ENCODE measurements around the gene CDC42SE1.

Gene CDC42SE1

GRCh38 chr1:151037032-151037431 lies 22.4 kb downstream of the CDC42SE1 start:
- no CpG with 5 or more reads among the region's 6 CpGs for WGBS, 2 donors (ENCODE audit: extremely low coverage in 2 of 2, insufficient read length in 2 of 2, insufficient replicate concordance in 1 of 2)

GRCh38 chr1:151036356-151036755 lies 23.1 kb downstream of the CDC42SE1 start, which contains the start of gene BNIPL:
TSS of gene BNIPL (plus strand) at chr1:151036586. CDS start at chr1:151036726, 140 bp downstream.
- Histone ChIP-seq H3K18ac (ENCODE audit: low read length) (no peak within 1 kb of the TSS), H3K23ac (ENCODE audit: low read depth, low read length, poor library complexity) (no peak within 1 kb of the TSS), H3K14ac (ENCODE audit: low read length) (no peak within 1 kb of the TSS), H2BK15ac (ENCODE audit: low read length) (no peak within 1 kb of the TSS), H3K79me1 (ENCODE audit: low read depth, low read length) (no peaks in the 10 kb centered on the region), H2AFZ (ENCODE audit: low read length) (no peak within 1 kb of the TSS), H4K91ac (ENCODE audit: low read depth, low read length, poor library complexity) (no peak within 1 kb of the TSS), H3K4me2 (ENCODE audit: insufficient read depth, low read length, poor library complexity, severe bottlenecking) (no peak within 1 kb of the TSS), H2BK5ac (ENCODE audit: low read length) (no peak within 1 kb of the TSS), H3K27me3 (ENCODE audit: control insufficient read depth in 3 of 3, insufficient read depth in 3 of 3, low read depth in 1 of 3, low read length in 3 of 3) (no peaks in the 10 kb centered on the region), H2BK120ac (ENCODE audit: low read depth, low read length) (no peak within 1 kb of the TSS), H3K27ac (replicated peaks; ENCODE audit: low read length) (no peak within 1 kb of the TSS), H2BK12ac (ENCODE audit: low read length) (no peak within 1 kb of the TSS), H4K8ac (ENCODE audit: low read depth, low read length) (no peak within 1 kb of the TSS), H2AK5ac (ENCODE audit: low read depth, low read length) (no peak within 1 kb of the TSS), H3K9me3 (replicated peaks in 1 of 2; ENCODE audit: control insufficient read depth in 2 of 2, insufficient read depth in 1 of 2, low read depth in 1 of 2, low read length in 2 of 2) (no peaks in the 10 kb centered on the region), H3K4me1 (ENCODE audit: control insufficient read depth in 2 of 2, insufficient read depth in 1 of 2, low read depth in 1 of 2, low read length in 2 of 2) (no peaks in the 10 kb centered on the region), H3K36me3 (replicated peaks in 1 of 2; ENCODE audit: control insufficient read depth in 2 of 2, insufficient read depth in 2 of 2, low read length in 2 of 2) (peaks cover 12 to 31% of the 10 kb centered on the region in 2 donors), H3K4ac (ENCODE audit: low read length) (no peak within 1 kb of the TSS), H3K9ac (ENCODE audit: low read depth, low read length, poor library complexity) (no peak within 1 kb of the TSS), H3K4me3 (ENCODE audit: low read length in 2 of 2) (no peak within 1 kb of the TSS)
- no CpG with 5 or more reads among the region's 2 CpGs for WGBS, 2 donors (ENCODE audit: extremely low coverage in 2 of 2, insufficient read length in 2 of 2, insufficient replicate concordance in 1 of 2)
- no peak for DNase-seq (ENCODE audit: low spot score)

More at GRCh38 chr1:151037032-151037431, 22.4 kb downstream of the CDC42SE1 start:
- H3K9me3 ChIP-seq (replicated peaks in 1 of 2; ENCODE audit: control insufficient read depth in 2 of 2, insufficient read depth in 1 of 2, low read depth in 1 of 2, low read length in 2 of 2) = no peaks in the 10 kb centered on the region
- no peaks in the 10 kb centered on the region for H3K79me1 ChIP-seq (ENCODE audit: low read depth, low read length)
- no peak overlapping the region for H3K4ac ChIP-seq (ENCODE audit: low read length)
- DNase-seq (ENCODE audit: low spot score) = no peak
- no peak overlapping the region for H2AK5ac ChIP-seq (ENCODE audit: low read depth, low read length)
- H3K23ac ChIP-seq (ENCODE audit: low read depth, low read length, poor library complexity) = no peak overlapping the region
- no peak overlapping the region for H3K4me3 ChIP-seq (ENCODE audit: low read length in 2 of 2)
- H2BK5ac ChIP-seq (ENCODE audit: low read length) = no peak overlapping the region
- H3K36me3 ChIP-seq (replicated peaks in 1 of 2; ENCODE audit: control insufficient read depth in 2 of 2, insufficient read depth in 2 of 2, low read length in 2 of 2) = peaks cover 11 to 26% of the 10 kb centered on the region in 2 donors
- no peak overlapping the region for H3K14ac ChIP-seq (ENCODE audit: low read length)
- no peak overlapping the region for H4K91ac ChIP-seq (ENCODE audit: low read depth, low read length, poor library complexity)
- H2AFZ ChIP-seq (ENCODE audit: low read length) = no peak overlapping the region
- no peak overlapping the region for H4K8ac ChIP-seq (ENCODE audit: low read depth, low read length)
- no peak overlapping the region for H2BK15ac ChIP-seq (ENCODE audit: low read length)
- no peaks in the 10 kb centered on the region for H3K4me1 ChIP-seq (ENCODE audit: control insufficient read depth in 2 of 2, insufficient read depth in 1 of 2, low read depth in 1 of 2, low read length in 2 of 2)
- H3K9ac ChIP-seq (ENCODE audit: low read depth, low read length, poor library complexity) = no peak overlapping the region
- no peak overlapping the region for H3K18ac ChIP-seq (ENCODE audit: low read length)
- H3K4me2 ChIP-seq (ENCODE audit: insufficient read depth, low read length, poor library complexity, severe bottlenecking) = no peak overlapping the region
- no peak overlapping the region for H2BK120ac ChIP-seq (ENCODE audit: low read depth, low read length)
- H2BK12ac ChIP-seq (ENCODE audit: low read length) = no peak overlapping the region
- no peaks in the 10 kb centered on the region for H3K27me3 ChIP-seq (ENCODE audit: control insufficient read depth in 3 of 3, insufficient read depth in 3 of 3, low read depth in 1 of 3, low read length in 3 of 3)
- H3K27ac ChIP-seq (replicated peaks; ENCODE audit: low read length) = no peak overlapping the region

DNA sequence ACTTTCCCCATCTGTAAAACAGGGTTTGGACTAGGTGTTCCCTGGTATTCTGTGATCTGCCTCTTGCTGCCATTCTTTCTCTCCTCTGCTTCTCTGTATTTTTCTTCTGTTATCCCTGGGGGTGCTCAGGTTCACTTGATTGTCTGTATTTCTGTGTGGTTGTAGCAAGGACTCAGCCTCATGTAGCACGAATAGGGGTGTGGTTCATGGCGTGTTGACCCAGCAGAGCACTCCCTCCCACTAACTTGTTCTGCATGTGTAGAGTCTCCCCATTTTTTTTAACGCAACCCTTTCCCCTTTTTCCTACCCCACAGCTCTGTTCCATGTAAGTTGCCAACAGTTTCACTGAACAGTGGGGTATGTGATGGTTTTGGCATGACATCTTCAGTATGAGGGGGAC lies 24.3 kb downstream of the CDC42SE1 start:
- Histone ChIP-seq H3K27me3 (ENCODE audit: control insufficient read depth in 3 of 3, insufficient read depth in 3 of 3, low read depth in 1 of 3, low read length in 3 of 3) (no peaks in the 10 kb centered on the region), H3K23ac (ENCODE audit: low read depth, low read length, poor library complexity) (no peak overlapping the region), H3K36me3 (replicated peaks in 1 of 2; ENCODE audit: control insufficient read depth in 2 of 2, insufficient read depth in 2 of 2, low read length in 2 of 2) (peaks cover 15 to 41% of the 10 kb centered on the region in 2 donors), H3K9me3 (replicated peaks in 1 of 2; ENCODE audit: control insufficient read depth in 2 of 2, insufficient read depth in 1 of 2, low read depth in 1 of 2, low read length in 2 of 2) (no peaks in the 10 kb centered on the region), H3K18ac (ENCODE audit: low read length) (no peak overlapping the region), H3K4me3 (ENCODE audit: low read length in 2 of 2) (no peak overlapping the region), H2BK12ac (ENCODE audit: low read length) (no peak overlapping the region), H3K9ac (ENCODE audit: low read depth, low read length, poor library complexity) (no peak overlapping the region), H2AFZ (ENCODE audit: low read length) (no peak overlapping the region), H2BK5ac (ENCODE audit: low read length) (no peak overlapping the region), H3K4me2 (ENCODE audit: insufficient read depth, low read length, poor library complexity, severe bottlenecking) (no peak overlapping the region), H3K79me1 (ENCODE audit: low read depth, low read length) (no peaks in the 10 kb centered on the region), H2AK5ac (ENCODE audit: low read depth, low read length) (no peak overlapping the region), H4K91ac (ENCODE audit: low read depth, low read length, poor library complexity) (no peak overlapping the region), H2BK120ac (ENCODE audit: low read depth, low read length) (no peak overlapping the region), H3K14ac (ENCODE audit: low read length) (no peak overlapping the region), H3K4ac (ENCODE audit: low read length) (no peak overlapping the region), H4K8ac (ENCODE audit: low read depth, low read length) (no peak overlapping the region), H3K27ac (replicated peaks; ENCODE audit: low read length) (no peak overlapping the region), H2BK15ac (ENCODE audit: low read length) (no peak overlapping the region), H3K4me1 (ENCODE audit: control insufficient read depth in 2 of 2, insufficient read depth in 1 of 2, low read depth in 1 of 2, low read length in 2 of 2) (no peaks in the 10 kb centered on the region)
- WGBS, 2 donors (ENCODE audit: extremely low coverage in 2 of 2, insufficient read length in 2 of 2, insufficient replicate concordance in 1 of 2) = no CpG with 5 or more reads among the region's 3 CpGs
- DNase-seq (ENCODE audit: low spot score) = no peak

DNA sequence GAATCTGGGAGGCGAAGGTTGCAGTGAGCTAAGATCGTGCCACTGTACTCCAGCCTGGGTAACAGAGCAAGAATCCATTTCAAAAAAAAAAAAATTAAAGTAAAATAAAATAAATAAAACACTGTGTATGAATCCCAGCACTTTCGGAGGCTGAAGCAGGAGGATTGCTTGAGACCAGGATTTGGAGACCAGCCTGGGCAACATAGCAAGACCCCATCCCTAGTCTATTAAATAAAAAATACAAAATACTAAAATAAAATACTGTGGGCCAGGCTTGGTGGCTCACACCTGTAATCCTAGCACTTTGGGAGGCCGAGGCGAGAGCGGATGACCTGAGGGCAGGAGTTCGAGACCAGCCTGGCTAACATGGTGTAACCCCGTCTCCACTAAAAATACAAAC lies 27.3 kb downstream of the CDC42SE1 start:
- Histone ChIP-seq H3K4me2 (ENCODE audit: insufficient read depth, low read length, poor library complexity, severe bottlenecking) (no peak overlapping the region), H3K9ac (ENCODE audit: low read depth, low read length, poor library complexity) (no peak overlapping the region), H4K91ac (ENCODE audit: low read depth, low read length, poor library complexity) (no peak overlapping the region), H3K9me3 (replicated peaks in 1 of 2; ENCODE audit: control insufficient read depth in 2 of 2, insufficient read depth in 1 of 2, low read depth in 1 of 2, low read length in 2 of 2) (no peaks in the 10 kb centered on the region), H3K18ac (ENCODE audit: low read length) (no peak overlapping the region), H3K4me1 (ENCODE audit: control insufficient read depth in 2 of 2, insufficient read depth in 1 of 2, low read depth in 1 of 2, low read length in 2 of 2) (no peaks in the 10 kb centered on the region), H2BK15ac (ENCODE audit: low read length) (no peak overlapping the region), H3K4ac (ENCODE audit: low read length) (no peak overlapping the region), H2AK5ac (ENCODE audit: low read depth, low read length) (no peak overlapping the region), H4K8ac (ENCODE audit: low read depth, low read length) (no peak overlapping the region), H2AFZ (ENCODE audit: low read length) (no peak overlapping the region), H2BK5ac (ENCODE audit: low read length) (no peak overlapping the region), H3K27me3 (ENCODE audit: control insufficient read depth in 3 of 3, insufficient read depth in 3 of 3, low read depth in 1 of 3, low read length in 3 of 3) (no peaks in the 10 kb centered on the region), H3K4me3 (ENCODE audit: low read length in 2 of 2) (no peak overlapping the region), H2BK12ac (ENCODE audit: low read length) (no peak overlapping the region), H3K79me1 (ENCODE audit: low read depth, low read length) (no peaks in the 10 kb centered on the region), H3K14ac (ENCODE audit: low read length) (peak overlapping the region; percentile 89), H2BK120ac (ENCODE audit: low read depth, low read length) (no peak overlapping the region), H3K23ac (ENCODE audit: low read depth, low read length, poor library complexity) (no peak overlapping the region), H3K36me3 (replicated peaks in 1 of 2; ENCODE audit: control insufficient read depth in 2 of 2, insufficient read depth in 2 of 2, low read length in 2 of 2) (peaks cover 19 to 65% of the 10 kb centered on the region in 2 donors), H3K27ac (replicated peaks; ENCODE audit: low read length) (no peak overlapping the region)
- no peak for DNase-seq (ENCODE audit: low spot score)
- no CpG with 5 or more reads among the region's 8 CpGs for WGBS, 2 donors (ENCODE audit: extremely low coverage in 2 of 2, insufficient read length in 2 of 2, insufficient replicate concordance in 1 of 2)
